Loucy (cell line): ENCODE data around the gene IMP3.

Source experiments
- CTCF ChIP-seq: fragments of 200-600 bp; sonication (generic); conservative IDR thresholded peaks from 2 replicates; pipeline ENCODE4 v1.5.1; 2014; ENCODE audit warnings: mild to moderate bottlenecking, antibody characterized with exemption, low read length
- EZH2phosphoT487 ChIP-seq: fragments of 200-600 bp; IDR thresholded peaks from 2 replicates; pipeline ENCODE4 v1.6.1; 2018; ENCODE audit warnings: antibody characterized with exemption, mild to moderate bottlenecking, moderate library complexity, borderline replicate concordance

DNA sequence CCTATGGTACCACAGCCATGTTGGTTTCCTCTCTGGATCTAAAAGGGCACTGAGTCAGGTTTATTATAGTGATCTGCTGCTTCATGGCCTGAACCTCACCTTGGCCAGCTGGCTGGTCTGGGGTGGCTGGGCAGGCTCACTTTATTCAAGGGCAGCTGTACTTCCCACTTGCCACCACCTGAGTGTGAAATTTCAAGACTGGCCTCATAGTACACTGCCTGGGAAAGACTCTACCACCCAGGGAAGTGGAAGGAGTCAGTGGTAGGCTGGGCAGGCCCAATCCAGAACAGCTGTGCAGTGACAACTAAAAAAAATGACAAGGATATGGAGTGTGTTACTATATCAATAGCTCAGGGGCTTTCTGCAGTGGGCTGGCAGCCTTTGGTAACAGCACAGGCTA is 23.3 kb downstream of the IMP3 start:
- TF ChIP-seq CTCF (no peak), EZH2phosphoT487 (no peak)
